ENCODE data around the gene CASP8. TPM values are rescaled to one million over a fixed set of nuclear protein-coding genes. Genes with fewer than 3 reads are reported as not detected.

The CASP8 gene
- total and polyA plus RNA-seq, 4 donors, result 4.5 to 15.1 (median 8.7) TPM

DNA sequence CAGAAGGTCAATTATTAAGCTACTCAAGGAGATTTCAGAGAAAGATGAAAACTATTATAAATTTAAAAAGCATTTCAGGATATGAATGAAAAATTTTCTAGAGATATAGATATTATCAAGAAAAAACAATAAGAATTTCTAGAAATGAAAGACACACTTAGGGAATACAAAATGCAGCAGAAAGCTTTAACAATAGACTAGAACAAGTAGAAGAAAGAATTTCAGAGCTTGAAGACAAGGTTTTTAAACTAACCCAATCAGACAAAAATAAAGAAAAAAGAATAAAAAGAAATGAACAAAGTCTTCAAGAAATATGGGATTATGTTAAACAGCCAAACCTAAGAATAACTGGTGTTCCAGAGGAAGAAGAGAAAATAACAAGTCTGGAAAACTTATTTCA, 62.4 kb downstream of the CASP8 start:
- Histone ChIP-seq H3K9me3 (ENCODE audit: control insufficient read depth in 4 of 4, low read length in 3 of 4) (peaks cover 0 to 9% (median 3%) of the 10 kb centered on the region in 4 donors), H3K36me3 (ENCODE audit: control insufficient read depth in 4 of 4, insufficient read depth in 3 of 4, low read depth in 1 of 4, low read length in 3 of 4) (no peaks in the 10 kb centered on the region), H3K4me3 (ENCODE audit: low read depth in 1 of 3, low read length in 3 of 3) (no peak overlapping the region), H3K4me1 (ENCODE audit: control insufficient read depth in 4 of 4, insufficient read depth in 4 of 4, low read length in 3 of 4) (no peaks in the 10 kb centered on the region), H3K9ac (ENCODE audit: low read depth in 1 of 2, low read length in 2 of 2) (no peak overlapping the region), H3K27ac (ENCODE audit: low read depth in 1 of 2, low read length in 2 of 2) (no peak overlapping the region), H3K27me3 (ENCODE audit: control insufficient read depth in 4 of 4, insufficient read depth in 4 of 4, low read length in 3 of 4) (no peaks in the 10 kb centered on the region)
- DNase-seq (ENCODE audit: low spot score), result no peak
- TF ChIP-seq RAD21 (IDR thresholded peaks at IDR 0.05) (no peak), JUND (IDR thresholded peaks at IDR 0.05) (no peak), SP1 (IDR thresholded peaks at IDR 0.05) (no peak), HNF4A (conservative IDR thresholded peaks at IDR 0.05) (no peak), YY1 (IDR thresholded peaks at IDR 0.05) (no peak), GABPA (IDR thresholded peaks at IDR 0.05 in 1 of 2, conservative IDR thresholded peaks at IDR 0.05 in 1 of 2) (no peak), RXRA (IDR thresholded peaks at IDR 0.05) (no peak), NR2F2 (IDR thresholded peaks at IDR 0.05) (no peak)
- TF ChIP-seq, protein P1, sequence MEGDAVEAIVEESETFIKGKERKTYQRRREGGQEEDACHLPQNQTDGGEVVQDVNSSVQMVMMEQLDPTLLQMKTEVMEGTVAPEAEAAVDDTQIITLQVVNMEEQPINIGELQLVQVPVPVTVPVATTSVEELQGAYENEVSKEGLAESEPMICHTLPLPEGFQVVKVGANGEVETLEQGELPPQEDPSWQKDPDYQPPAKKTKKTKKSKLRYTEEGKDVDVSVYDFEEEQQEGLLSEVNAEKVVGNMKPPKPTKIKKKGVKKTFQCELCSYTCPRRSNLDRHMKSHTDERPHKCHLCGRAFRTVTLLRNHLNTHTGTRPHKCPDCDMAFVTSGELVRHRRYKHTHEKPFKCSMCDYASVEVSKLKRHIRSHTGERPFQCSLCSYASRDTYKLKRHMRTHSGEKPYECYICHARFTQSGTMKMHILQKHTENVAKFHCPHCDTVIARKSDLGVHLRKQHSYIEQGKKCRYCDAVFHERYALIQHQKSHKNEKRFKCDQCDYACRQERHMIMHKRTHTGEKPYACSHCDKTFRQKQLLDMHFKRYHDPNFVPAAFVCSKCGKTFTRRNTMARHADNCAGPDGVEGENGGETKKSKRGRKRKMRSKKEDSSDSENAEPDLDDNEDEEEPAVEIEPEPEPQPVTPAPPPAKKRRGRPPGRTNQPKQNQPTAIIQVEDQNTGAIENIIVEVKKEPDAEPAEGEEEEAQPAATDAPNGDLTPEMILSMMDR (IDR thresholded peaks at IDR 0.05; ENCODE audit: low read depth, low read length, missing input control), result no peak

- no peak for DNase-seq (ENCODE audit: low spot score)
- Histone ChIP-seq H3K9ac (ENCODE audit: low read depth in 1 of 2, low read length in 2 of 2) (no peak overlapping the region), H3K27me3 (ENCODE audit: control insufficient read depth in 4 of 4, insufficient read depth in 4 of 4, low read length in 3 of 4) (no peaks in the 10 kb centered on the region), H3K4me3 (ENCODE audit: low read depth in 1 of 3, low read length in 3 of 3) (no peak overlapping the region), H3K4me1 (ENCODE audit: control insufficient read depth in 4 of 4, insufficient read depth in 4 of 4, low read length in 3 of 4) (no peaks in the 10 kb centered on the region), H3K27ac (ENCODE audit: low read depth in 1 of 2, low read length in 2 of 2) (no peak overlapping the region), H3K36me3 (ENCODE audit: control insufficient read depth in 4 of 4, insufficient read depth in 3 of 4, low read depth in 1 of 4, low read length in 3 of 4) (no peaks in the 10 kb centered on the region), H3K9me3 (ENCODE audit: control insufficient read depth in 4 of 4, low read length in 3 of 4) (peaks cover 0 to 9% (median 1%) of the 10 kb centered on the region in 4 donors)
- TF ChIP-seq NR2F2 (IDR thresholded peaks at IDR 0.05) (no peak), SP1 (IDR thresholded peaks at IDR 0.05) (no peak), HNF4A (conservative IDR thresholded peaks at IDR 0.05) (no peak)
- TF ChIP-seq, protein P2, sequence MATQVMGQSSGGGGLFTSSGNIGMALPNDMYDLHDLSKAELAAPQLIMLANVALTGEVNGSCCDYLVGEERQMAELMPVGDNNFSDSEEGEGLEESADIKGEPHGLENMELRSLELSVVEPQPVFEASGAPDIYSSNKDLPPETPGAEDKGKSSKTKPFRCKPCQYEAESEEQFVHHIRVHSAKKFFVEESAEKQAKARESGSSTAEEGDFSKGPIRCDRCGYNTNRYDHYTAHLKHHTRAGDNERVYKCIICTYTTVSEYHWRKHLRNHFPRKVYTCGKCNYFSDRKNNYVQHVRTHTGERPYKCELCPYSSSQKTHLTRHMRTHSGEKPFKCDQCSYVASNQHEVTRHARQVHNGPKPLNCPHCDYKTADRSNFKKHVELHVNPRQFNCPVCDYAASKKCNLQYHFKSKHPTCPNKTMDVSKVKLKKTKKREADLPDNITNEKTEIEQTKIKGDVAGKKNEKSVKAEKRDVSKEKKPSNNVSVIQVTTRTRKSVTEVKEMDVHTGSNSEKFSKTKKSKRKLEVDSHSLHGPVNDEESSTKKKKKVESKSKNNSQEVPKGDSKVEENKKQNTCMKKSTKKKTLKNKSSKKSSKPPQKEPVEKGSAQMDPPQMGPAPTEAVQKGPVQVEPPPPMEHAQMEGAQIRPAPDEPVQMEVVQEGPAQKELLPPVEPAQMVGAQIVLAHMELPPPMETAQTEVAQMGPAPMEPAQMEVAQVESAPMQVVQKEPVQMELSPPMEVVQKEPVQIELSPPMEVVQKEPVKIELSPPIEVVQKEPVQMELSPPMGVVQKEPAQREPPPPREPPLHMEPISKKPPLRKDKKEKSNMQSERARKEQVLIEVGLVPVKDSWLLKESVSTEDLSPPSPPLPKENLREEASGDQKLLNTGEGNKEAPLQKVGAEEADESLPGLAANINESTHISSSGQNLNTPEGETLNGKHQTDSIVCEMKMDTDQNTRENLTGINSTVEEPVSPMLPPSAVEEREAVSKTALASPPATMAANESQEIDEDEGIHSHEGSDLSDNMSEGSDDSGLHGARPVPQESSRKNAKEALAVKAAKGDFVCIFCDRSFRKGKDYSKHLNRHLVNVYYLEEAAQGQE (IDR thresholded peaks at IDR 0.05), result no peak
- WGBS, result 93% methylated on average over 3 of the region's 3 CpGs
Observed at GRCh38 chr2:201327678-201328077, 67.3 kb downstream of the CASP8 start.

- H3K9ac ChIP-seq (ENCODE audit: low read depth in 1 of 2, low read length in 2 of 2), result no peak overlapping the region
- H3K27me3 ChIP-seq (ENCODE audit: control insufficient read depth in 4 of 4, insufficient read depth in 4 of 4, low read length in 3 of 4), result no peaks in the 10 kb centered on the region
- no peak overlapping the region for H3K27ac ChIP-seq (ENCODE audit: low read depth in 1 of 2, low read length in 2 of 2)
- no peaks in the 10 kb centered on the region for H3K4me1 ChIP-seq (ENCODE audit: control insufficient read depth in 4 of 4, insufficient read depth in 4 of 4, low read length in 3 of 4)
- WGBS, result 66% methylated on average over 1 of the region's 1 CpG
- no peaks in the 10 kb centered on the region for H3K36me3 ChIP-seq (ENCODE audit: control insufficient read depth in 4 of 4, insufficient read depth in 3 of 4, low read depth in 1 of 4, low read length in 3 of 4)
- no peak for DNase-seq (ENCODE audit: low spot score)
- H3K9me3 ChIP-seq (ENCODE audit: control insufficient read depth in 4 of 4, low read length in 3 of 4), result peaks cover 0 to 6% (median 0%) of the 10 kb centered on the region in 4 donors
- H3K4me3 ChIP-seq (ENCODE audit: low read depth in 1 of 3, low read length in 3 of 3), result no peak overlapping the region
- TF ChIP-seq SP1 (IDR thresholded peaks at IDR 0.05), result no peak
- TF ChIP-seq, protein P1 (IDR thresholded peaks at IDR 0.05; ENCODE audit: low read depth, low read length, missing input control), result no peak
- no peak for TF ChIP-seq RAD21 (IDR thresholded peaks at IDR 0.05)
- TF ChIP-seq ZBTB33 (IDR thresholded peaks at IDR 0.05), result no peak
- no peak for TF ChIP-seq YY1 (IDR thresholded peaks at IDR 0.05)
- TF ChIP-seq JUND (IDR thresholded peaks at IDR 0.05), result no peak
- TF ChIP-seq, protein P3, sequence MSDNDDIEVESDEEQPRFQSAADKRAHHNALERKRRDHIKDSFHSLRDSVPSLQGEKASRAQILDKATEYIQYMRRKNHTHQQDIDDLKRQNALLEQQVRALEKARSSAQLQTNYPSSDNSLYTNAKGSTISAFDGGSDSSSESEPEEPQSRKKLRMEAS (IDR thresholded peaks at IDR 0.05), result no peak
- TF ChIP-seq, protein P4, sequence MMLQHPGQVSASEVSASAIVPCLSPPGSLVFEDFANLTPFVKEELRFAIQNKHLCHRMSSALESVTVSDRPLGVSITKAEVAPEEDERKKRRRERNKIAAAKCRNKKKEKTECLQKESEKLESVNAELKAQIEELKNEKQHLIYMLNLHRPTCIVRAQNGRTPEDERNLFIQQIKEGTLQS (IDR thresholded peaks at IDR 0.05), result no peak
- no peak for TF ChIP-seq RXRA (IDR thresholded peaks at IDR 0.05)
Observed at GRCh38 chr2:201329409-201329808, 69.1 kb downstream of the CASP8 start.
